Kidney (tissue), 14 donors: ENCODE data around the gene TPT1. TPM values are rescaled to one million over a fixed set of nuclear protein-coding genes. Genes with fewer than 3 reads are reported as not detected.

Experiments
- DNase-seq, 5 donors: peaks; one replicate each; pipeline ENCODE4 v3.0.0-alpha.2; 2013 to 2020
- FAIRE-seq: peaks from 2 replicates; lab custom pipeline; 2012; peaks lifted over from hg19 to GRCh38; lab: Jason Lieb, UNC
- H3K27ac ChIP-seq, 2 donors: one replicate each; pipeline ENCODE4 v1.7.0; 2013; ENCODE audit warnings: low read depth in 2 of 2, low read length in 2 of 2, inconsistent platforms in 1 of 2
- H3K27me3 ChIP-seq: one replicate; pipeline ENCODE4 v1.7.1; 2013; ENCODE audit warnings: low read length, inconsistent platforms; ENCODE audit not compliant: control insufficient read depth, insufficient read depth
- H3K36me3 ChIP-seq, 3 donors: one replicate each; pipeline versions ENCODE4 v1.7.0 to v1.7.1; 2013; ENCODE audit warnings: low read length in 3 of 3, control low read depth in 1 of 3, inconsistent platforms in 1 of 3; ENCODE audit not compliant: insufficient read depth in 3 of 3, control insufficient read depth in 2 of 3
- H3K4me1 ChIP-seq, 3 donors: one replicate each; pipeline versions ENCODE4 v1.7.0 to v1.7.1; 2013; ENCODE audit warnings: low read length in 3 of 3, inconsistent platforms in 1 of 3, low read depth in 1 of 3; ENCODE audit not compliant: control insufficient read depth in 2 of 3, insufficient read depth in 2 of 3
- H3K4me3 ChIP-seq, 3 donors: one replicate each; pipeline versions ENCODE4 v1.7.0 to v1.8.1; 2013; ENCODE audit warnings: low read length in 3 of 3, control low read depth in 1 of 3, inconsistent platforms in 1 of 3
- H3K9ac ChIP-seq, 3 donors: one replicate each; pipeline versions ENCODE4 v1.7.0 to v1.7.1; 2013; ENCODE audit warnings: low read length in 3 of 3, control low read depth in 1 of 3, inconsistent platforms in 1 of 3
- H3K9me3 ChIP-seq, 3 donors: one replicate each; pipeline versions ENCODE4 v1.7.0 to v1.7.1; 2013; ENCODE audit warnings: low read length in 3 of 3, control low read depth in 1 of 3, inconsistent platforms in 1 of 3; ENCODE audit not compliant: control insufficient read depth in 2 of 3, insufficient read depth in 1 of 3
- CTCF ChIP-seq: IDR thresholded peaks from 3 replicates; pipeline ENCODE4 v1.5.1; 2012; ENCODE audit warnings: mild to moderate bottlenecking, moderate library complexity, borderline replicate concordance; ENCODE audit not compliant: insufficient read depth; ENCODE audit errors: extremely low read depth
- intact Hi-C: fragments of 100-400 bp; cut with DNase I; formaldehyde crosslinking; loops from one replicate; pipeline ENCODE4 v1.11.1; 2022
- polyA plus RNA-seq: library from polyadenylated mRNA; stranded (reverse); fragments of 350-450 nt; fragmentation: Illumina TruSeq; extraction: RNeasy Lipid Tissue Mini Kit (QIAGEN cat#74804); gene quantifications from one replicate; pipeline ENCODE4 v1.2.3, GENCODE V29; 2014; ENCODE audit warnings: low read depth, low replicate concordance; ENCODE audit not compliant: insufficient read depth
- total RNA-seq: library from RNA; stranded (reverse); fragmentation: NEBNext Ultra II Directional; extraction: Animal tissue kit (Norgen Biotek cat#: 25700); gene quantifications from one replicate; pipeline ENCODE4 v1.2.1, GENCODE V29; 2021
- donor health status: control.
- donor health status: control.
- donor health status: control.
- donor health status: control.
- donor health status: control.
- donor health status: DM: yes; HTN: yes; CAD: no.
- donor health status: Normal renal cell carcinoma (clear cell type).

Gene TPT1
- total and polyA plus RNA-seq, 2 donors from 2014 or later: 4,291 to 6,901 TPM

DNA sequence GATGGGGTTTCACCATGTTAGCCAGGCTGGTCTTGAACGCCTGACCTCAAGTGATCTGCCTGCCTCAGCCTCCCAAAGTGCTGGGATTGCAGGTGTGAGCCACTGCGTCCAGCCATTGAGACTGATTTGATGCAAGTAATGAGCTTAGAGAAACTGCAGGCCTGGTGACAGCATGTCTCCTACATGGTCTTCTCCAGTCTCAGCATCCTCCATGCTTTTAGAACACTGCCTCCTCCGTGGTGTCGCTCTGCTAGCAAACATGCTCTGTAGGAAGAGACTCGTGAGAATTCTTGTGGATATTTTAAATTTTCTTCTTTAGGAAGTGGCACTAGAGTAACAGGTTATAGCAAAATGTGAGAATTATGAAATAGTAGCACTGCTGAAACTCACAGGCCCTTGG, 37.1 kb downstream of the TPT1 start:
- Histone ChIP-seq H3K4me3 (no peak overlapping the region), H3K9me3 (no peaks in the 10 kb centered on the region), H3K27me3 (no peaks in the 10 kb centered on the region), H3K27ac (no peak overlapping the region), H3K36me3 (no peaks in the 10 kb centered on the region), H3K9ac (no peak overlapping the region), H3K4me1 (no peaks in the 10 kb centered on the region)
- no peak for TF ChIP-seq CTCF
- no peak for DNase-seq
- no peak for FAIRE-seq
- intact Hi-C loops: loop anchor here (10.0 kb wide), 1 partner anchor 259 kb away; no protein-coding TSS in a partner anchor

DNA sequence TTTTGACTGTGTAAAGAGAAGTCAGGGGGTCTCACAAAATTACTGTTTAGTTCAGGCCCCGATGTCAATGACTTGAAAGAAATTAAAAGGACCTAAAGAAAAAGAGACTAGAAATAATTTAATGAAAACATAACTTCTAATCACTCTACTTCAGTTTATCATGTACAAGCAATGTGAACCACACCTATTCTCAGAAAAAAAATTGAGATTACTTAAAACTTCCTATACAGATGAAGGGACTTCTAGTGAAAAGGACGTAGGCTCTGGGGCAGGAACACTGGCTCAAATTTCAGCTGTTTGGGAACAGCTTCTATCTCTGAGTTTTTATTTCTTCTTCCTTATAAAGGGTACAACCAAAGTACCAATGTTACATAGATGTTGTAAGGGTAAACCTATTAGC, 38.0 kb downstream of the TPT1 start:
- no peak for FAIRE-seq
- Histone ChIP-seq H3K36me3 (no peaks in the 10 kb centered on the region), H3K27me3 (no peaks in the 10 kb centered on the region), H3K4me3 (no peak overlapping the region), H3K9ac (no peak overlapping the region), H3K9me3 (no peaks in the 10 kb centered on the region), H3K27ac (no peak overlapping the region), H3K4me1 (no peaks in the 10 kb centered on the region)
- no peak for DNase-seq
- no peak for TF ChIP-seq CTCF
- intact Hi-C loops: loop anchor here (10.0 kb wide), 1 partner anchor 258 kb away; no protein-coding TSS in a partner anchor

GRCh38 chr13:45302507-45302906, 38.5 kb downstream of the TPT1 start:
- intact Hi-C loops: loop anchor here (10.0 kb wide), 1 partner anchor 258 kb away; no protein-coding TSS in a partner anchor
- Histone ChIP-seq H3K4me1 (no peaks in the 10 kb centered on the region), H3K27me3 (no peaks in the 10 kb centered on the region), H3K27ac (no peak overlapping the region), H3K36me3 (no peaks in the 10 kb centered on the region), H3K4me3 (no peak overlapping the region), H3K9me3 (no peaks in the 10 kb centered on the region), H3K9ac (no peak overlapping the region)
- FAIRE-seq (no peak), DNase-seq (no peak)
- no peak for TF ChIP-seq CTCF

- Histone ChIP-seq H3K36me3 (no peaks in the 10 kb centered on the region), H3K4me3 (no peak overlapping the region), H3K9ac (no peak overlapping the region), H3K4me1 (no peaks in the 10 kb centered on the region), H3K27ac (no peak overlapping the region), H3K27me3 (no peaks in the 10 kb centered on the region), H3K9me3 (no peaks in the 10 kb centered on the region)
- TF ChIP-seq CTCF: no peak
- intact Hi-C loops: loop anchor here (10.0 kb wide), 1 partner anchor 256 kb away; no protein-coding TSS in a partner anchor
- no peak for FAIRE-seq
- DNase-seq: no peak
Measured at GRCh38 chr13:45301263-45301662, 39.7 kb downstream of the TPT1 start.
